ENCODE measurements around the gene ADGRL3.

- no peak for TF ChIP-seq CTCF (IDR thresholded peaks at IDR 0.05; ENCODE audit: insufficient read depth, low read depth, low read length)
- no peak for TF ChIP-seq EZH2 (IDR thresholded peaks at IDR 0.05; ENCODE audit: insufficient read depth, low read length)
Measured at GRCh38 chr4:61583696-61584095, 383.6 kb downstream of the ADGRL3 start.
